HepG2 (cell line): Measurements from ENCODE around the gene PBX1. TPM values are rescaled to one million over a fixed set of nuclear protein-coding genes. Genes with fewer than 3 reads are reported as not detected.

Experiments used
- ATAC-seq: fragments of 200-7000 bp; cut with Tn5 transposase; 3 replicates; pipeline ENCODE4 v1.9.1; 2020; ENCODE audit warnings: mild to moderate bottlenecking, moderate library complexity
- BruUV-seq: library from RNA; stranded (reverse); fragments of 400-500 nt; replicated peaks from 2 replicates; lab custom pipeline; 2021; lab: Mats Ljungman, UMichigan
- CTCF ChIA-PET: fragments of 300-600 bp; formaldehyde crosslinking; extraction: SDS; loops from one replicate; lab custom pipeline; 2021; ENCODE audit warnings: low total read pairs, inconsistent platforms, low intra/inter-chr PET ratio; lab: Yijun Ruan, JAX
- POLR2A ChIA-PET: fragments of 350-600 bp; sonication (Branson Sonifier 250); formaldehyde crosslinking; loops from one replicate; lab custom pipeline; 2020; ENCODE audit warnings: antibody characterized with exemption, inconsistent platforms; lab: Yijun Ruan, JAX
- DNase-seq: peaks from one replicate; pipeline ENCODE4 v3.0.0-alpha.2; 2015; ENCODE audit warnings: low spot score
- FAIRE-seq: peaks from 3 replicates; lab custom pipeline; 2011; peaks lifted over from hg19 to GRCh38; lab: Jason Lieb, UNC
- H2AFZ ChIP-seq: one replicate; pipeline ENCODE4 v1.6.1; 2011; ENCODE audit warnings: low read length, inconsistent platforms
- H3K27ac ChIP-seq: fragments of 300-600 bp; 3 replicates; pipeline ENCODE4 v1.8.0; 2011; ENCODE audit warnings: mixed run types, mild to moderate bottlenecking, mixed read lengths, low read length, inconsistent platforms; ENCODE audit not compliant: insufficient read depth; ENCODE audit errors: extremely low read length
- H3K27me3 ChIP-seq, 2 experiments: fragments of 200-600 bp in 1 of 2; 2 replicates in 1 of 2; 3 replicates in 1 of 2; pipeline versions ENCODE4 v1.6.0 to v1.8.0; 2011; ENCODE audit warnings: low read length in 2 of 2, mild to moderate bottlenecking in 2 of 2, moderate library complexity in 2 of 2, inconsistent platforms in 1 of 2; ENCODE audit not compliant: insufficient read depth in 2 of 2, control insufficient read depth in 1 of 2
- H3K36me3 ChIP-seq, 2 experiments: fragments of 200-600 bp in 1 of 2; replicated peaks in 1 of 2; 2 replicates in 1 of 2; 3 replicates in 1 of 2; pipeline versions ENCODE4 v1.5.1 to v1.8.0; 2011; ENCODE audit warnings: low read length in 2 of 2, inconsistent platforms in 1 of 2; ENCODE audit not compliant: insufficient read depth in 2 of 2, control insufficient read depth in 1 of 2
- H3K4me1 ChIP-seq: 2 replicates; pipeline ENCODE4 v1.5.1; 2012; ENCODE audit warnings: low read length, inconsistent platforms; ENCODE audit not compliant: insufficient read depth
- H3K4me2 ChIP-seq: 2 replicates; pipeline ENCODE4 v1.6.0; 2011; ENCODE audit warnings: low read depth, low read length, inconsistent platforms
- H3K4me3 ChIP-seq, 3 experiments: fragments of 200-600 bp in 1 of 3; sonication (generic), shearing (Covaris generic) in 1 of 3; replicated peaks in 1 of 3; 2 replicates each; pipeline ENCODE4 v1.5.1; 2011 to 2016; ENCODE audit warnings: low read length in 3 of 3, inconsistent platforms in 2 of 3, low read depth in 2 of 3, mild to moderate bottlenecking in 2 of 3, control low read depth in 1 of 3, mixed read lengths in 1 of 3; ENCODE audit not compliant: insufficient read depth in 1 of 3
- H3K79me2 ChIP-seq: one replicate; pipeline ENCODE4 v1.6.1; 2011; ENCODE audit warnings: low read length, inconsistent platforms; ENCODE audit not compliant: insufficient read depth
- H3K9ac ChIP-seq: 2 replicates; pipeline ENCODE4 v1.6.0; 2011; ENCODE audit warnings: mild to moderate bottlenecking, low read depth, low read length, inconsistent platforms; ENCODE audit not compliant: insufficient read depth
- H3K9me3 ChIP-seq: 2 replicates; pipeline ENCODE4 v1.5.1; 2012; ENCODE audit warnings: mild to moderate bottlenecking, low read length
- H4K20me1 ChIP-seq: 2 replicates; pipeline ENCODE4 v1.6.0; 2011; ENCODE audit warnings: inconsistent platforms, mild to moderate bottlenecking, low read length, moderate library complexity; ENCODE audit not compliant: insufficient read depth
- BCL6 ChIP-seq: IDR thresholded peaks from 2 replicates; pipeline ENCODE4 v1.6.1; 2016; ENCODE audit warnings: missing genetic modification reagents, missing compliant biosample characterization
- CCAR2 ChIP-seq: fragments of 200-400 bp; formaldehyde crosslinking; optimal IDR thresholded peaks from 2 replicates; pipeline ENCODE3; 2018; ENCODE audit warnings: low read depth, mild to moderate bottlenecking, low read length, moderate library complexity
- FOSL2 ChIP-seq: sonication (generic); formaldehyde crosslinking; IDR thresholded peaks from 2 replicates; pipeline ENCODE4 v1.4.0; 2020; ENCODE audit warnings: missing genetic modification reagents
- FOXP1 ChIP-seq, 2 experiments: fragments of 450-650 bp in 1 of 2; IDR thresholded peaks; 2 replicates each; pipeline ENCODE4 v1.6.1; 2017 to 2018; ENCODE audit warnings: antibody characterized with exemption in 1 of 2
- KLF13 ChIP-seq: sonication (generic); formaldehyde crosslinking; IDR thresholded peaks from 2 replicates; pipeline ENCODE4 v1.4.0; 2020; ENCODE audit warnings: mild to moderate bottlenecking, missing genetic modification reagents
- NFAT5 ChIP-seq: sonication (generic); formaldehyde crosslinking; IDR thresholded peaks from 2 replicates; pipeline ENCODE4 v1.4.0; 2020; ENCODE audit warnings: missing genetic modification reagents
- NFE2 ChIP-seq: sonication (generic); formaldehyde crosslinking; IDR thresholded peaks from 2 replicates; pipeline ENCODE4 v1.4.0; 2020; ENCODE audit warnings: missing genetic modification reagents
- NFYC ChIP-seq: IDR thresholded peaks from 2 replicates; pipeline ENCODE4 v1.6.1; 2016; ENCODE audit warnings: missing genetic modification reagents, missing compliant biosample characterization
- POLR2A ChIP-seq, 2 experiments: IDR thresholded peaks; 2 replicates each; pipeline ENCODE4 v1.6.1; 2011; ENCODE audit warnings: low read depth in 2 of 2, low read length in 2 of 2, mild to moderate bottlenecking in 1 of 2, moderate library complexity in 1 of 2; ENCODE audit not compliant: insufficient read depth in 1 of 2
- RNF2 ChIP-seq: fragments of 450-650 bp; conservative IDR thresholded peaks from 2 replicates; pipeline ENCODE4 v1.6.1; 2016; ENCODE audit warnings: low read depth
- SNAI1 ChIP-seq: sonication (generic); formaldehyde crosslinking; IDR thresholded peaks from 2 replicates; pipeline ENCODE4 v1.5.0; 2020; ENCODE audit warnings: mild to moderate bottlenecking, missing genetic modification reagents, borderline replicate concordance
- SP4 ChIP-seq: sonication (generic); formaldehyde crosslinking; IDR thresholded peaks from 2 replicates; pipeline ENCODE4 v1.8.1; 2023; ENCODE audit warnings: mild to moderate bottlenecking, missing genetic modification reagents
- ZNF253 ChIP-seq: sonication (generic); formaldehyde crosslinking; IDR thresholded peaks from 2 replicates; pipeline ENCODE4 v1.8.0; 2022; ENCODE audit warnings: mild to moderate bottlenecking, missing genetic modification reagents, borderline replicate concordance
- ZNF276 ChIP-seq: sonication (generic); formaldehyde crosslinking; IDR thresholded peaks from 2 replicates; pipeline ENCODE4 v1.4.0; 2020; ENCODE audit warnings: mild to moderate bottlenecking, low read depth, missing genetic modification reagents
- ZNF451 ChIP-seq: sonication (generic); formaldehyde crosslinking; IDR thresholded peaks from 2 replicates; pipeline ENCODE4 v1.5.0; 2020; ENCODE audit warnings: mild to moderate bottlenecking, missing genetic modification reagents
- ZNF776 ChIP-seq: sonication (generic); formaldehyde crosslinking; IDR thresholded peaks from 2 replicates; pipeline ENCODE4 v1.4.0; 2020; ENCODE audit warnings: mild to moderate bottlenecking, missing genetic modification reagents
- ZSCAN31 ChIP-seq: sonication (generic); formaldehyde crosslinking; IDR thresholded peaks from 2 replicates; pipeline ENCODE4 v1.5.0; 2020; ENCODE audit warnings: low read depth, mild to moderate bottlenecking, missing genetic modification reagents
- WGBS: methylation state at CpG from one replicate; pipeline ENCODE4 v1.1.6; 2017; ENCODE audit warnings: low lambda C conversion rate; 5-methylcytosine and 5-hydroxymethylcytosine counted together
- in situ Hi-C: cut with HindIII; loops from 2 replicates; pipeline ENCODE4 v1.10.0; 2017; ENCODE audit warnings: low pct_unique_long_range_greater_than_20kb; ENCODE audit not compliant: extremely low pct_ligation_motif_present
- intact Hi-C: fragments of 100-400 bp; cut with micrococcal nuclease; formaldehyde crosslinking; loops from one replicate; pipeline ENCODE4 v1.10.0; 2022; ENCODE audit not compliant: unreplicated experiment
- polyA plus RNA-seq, 8 experiments: library from polyadenylated mRNA; depleted of rRNA in 3 of 8; stranded (reverse) in 7 of 8; unstranded in 1 of 8; fragments of >200 nt; fragmentation: Illumina TruSeq in 4 of 8; extraction: Trizol in 4 of 8; gene quantifications; 2 replicates each; pipeline versions ENCODE4 v1.2.1 to v1.2.3, GENCODE V29; 2011 to 2016; ENCODE audit warnings: low read depth in 4 of 8, missing spikeins in 1 of 8, mixed read lengths in 1 of 8; ENCODE audit not compliant: insufficient read depth in 1 of 8
- total RNA-seq, 5 experiments: library from RNA; depleted of rRNA; stranded (reverse); fragments of >200 nt; fragmentation: Illumina TruSeq; extraction: Trizol; gene quantifications; 2 replicates each; pipeline ENCODE4 v1.2.3, GENCODE V29; 2016; ENCODE audit warnings: low read depth in 1 of 5

PBX1 gene
- total and polyA plus RNA-seq, 2 of the 13 experiments (the other 11 are each of a cell fraction or from before 2014, with no cell fraction given) = 0.24 TPM; not detected in 1

- no peak for TF ChIP-seq NFAT5 (CRISPR knock-in tag)
- TF ChIP-seq POLR2A (IDR thresholded peaks at IDR 0.05; ENCODE audit: insufficient read depth in 1 of 2, low read depth in 2 of 2, low read length in 2 of 2) = no peak
Observed at GRCh38 chr1:164654200-164654599, 95.2 kb downstream of the PBX1 start (continued).

DNA sequence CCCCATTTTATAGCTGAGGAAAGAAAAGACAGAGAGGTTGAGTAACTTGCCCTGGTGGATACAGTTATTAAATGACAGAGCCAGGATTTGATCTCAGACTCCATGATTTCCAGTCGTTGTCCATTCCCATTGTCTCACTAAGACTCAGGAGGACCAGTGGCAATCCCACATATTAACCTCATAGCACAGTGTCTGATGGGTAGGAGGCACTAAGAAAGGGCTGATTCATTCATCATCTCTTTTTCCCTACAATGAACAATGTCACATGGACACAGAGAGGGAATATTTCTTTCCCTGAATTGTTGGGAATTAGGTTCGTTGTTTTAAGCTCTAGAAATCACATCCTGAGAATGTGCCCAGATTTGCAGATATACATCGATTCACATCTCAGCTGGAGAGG lies 99.9 kb downstream of the PBX1 start:
- ATAC-seq = no peak
- Histone ChIP-seq H3K36me3 (no peaks in the 10 kb centered on the region), H3K4me2 (no peak overlapping the region), H3K27ac (no peak overlapping the region), H3K27me3 (no peaks in the 10 kb centered on the region), H2AFZ (no peak overlapping the region), H3K4me1 (no peaks in the 10 kb centered on the region), H3K79me2 (no peaks in the 10 kb centered on the region), H4K20me1 (no peaks in the 10 kb centered on the region), H3K9ac (no peak overlapping the region), H3K4me3 (no peak overlapping the region), H3K9me3 (no peaks in the 10 kb centered on the region)
- DNase-seq = no peak
- FAIRE-seq = no peak
- intact Hi-C loops = no loop called here
- ChIA-PET CTCF (no interaction called here), POLR2A (no interaction called here)
- 0% methylated on average over 3 of the region's 3 CpGs for WGBS
- in situ Hi-C loops = no loop called here
- TF ChIP-seq NFE2 (CRISPR knock-in tag) (no peak), SNAI1 (CRISPR knock-in tag) (no peak), ZNF253 (CRISPR knock-in tag) (no peak), CCAR2 (no peak), ZNF776 (CRISPR knock-in tag) (no peak), ZNF451 (no peak), SP4 (no peak), ZSCAN31 (no peak), ZNF276 (no peak), RNF2 (no peak), FOXP1 (IDR thresholded peaks at IDR 0.05) (no peak), FOXP1 (CRISPR knock-in tag; IDR thresholded peaks at IDR 0.05) (no peak), KLF13 (no peak), BCL6 (no peak), FOSL2 (CRISPR knock-in tag) (no peak), NFYC (CRISPR knock-in tag) (no peak)
- no TSS peak for BruUV-seq
